Kidney epithelial cell (primary cell): ENCODE measurements around the gene PRUNE2. TPM values are rescaled to one million over a fixed set of nuclear protein-coding genes. Genes with fewer than 3 reads are reported as not detected.

ENCODE experiments used
- DNase-seq: peaks from one replicate; pipeline ENCODE4 v3.0.0-alpha.2; 2010; ENCODE audit warnings: low read depth
- H3K27me3 ChIP-seq: 2 replicates; pipeline ENCODE4 v1.6.0; 2011; ENCODE audit warnings: low read length; ENCODE audit not compliant: control insufficient read depth, insufficient read depth
- H3K36me3 ChIP-seq: 2 replicates; pipeline ENCODE4 v1.5.1; 2011; ENCODE audit warnings: low read length; ENCODE audit not compliant: control insufficient read depth, insufficient read depth
- H3K4me3 ChIP-seq: 2 replicates; pipeline ENCODE4 v1.5.1; 2011; ENCODE audit warnings: low read depth, mild to moderate bottlenecking, control low read depth, low read length
- CTCF ChIP-seq: IDR thresholded peaks from 2 replicates; pipeline ENCODE4 v1.5.1; 2011; ENCODE audit warnings: mild to moderate bottlenecking, moderate library complexity, low read length, control low read depth, inconsistent platforms; ENCODE audit not compliant: insufficient read depth, poor library complexity, severe bottlenecking
- total RNA-seq: library from RNA; depleted of rRNA; stranded (reverse); fragments of >200 nt; gene quantifications from 2 replicates; pipeline ENCODE4 v1.2.3, GENCODE V29; 2015

PRUNE2 gene
- total RNA-seq, 1 donor from 2014 or later, result 1.0 TPM

GRCh38 chr9:76897804-76898525 lies 7.9 kb downstream of the PRUNE2 start:
- H3K36me3 ChIP-seq, result no peaks in the 10 kb centered on the region
- TF ChIP-seq CTCF, result no peak
- H3K4me3 ChIP-seq, result no peak overlapping the region
- peaks cover 13% of the 10 kb centered on the region for H3K27me3 ChIP-seq
- DNase-seq, result no peak

- TF ChIP-seq CTCF, result no peak
- Histone ChIP-seq H3K27me3 (peaks cover 3% of the 10 kb centered on the region), H3K4me3 (no peak overlapping the region), H3K36me3 (no peaks in the 10 kb centered on the region)
- DNase-seq, result no peak
Observed at GRCh38 chr9:76896035-76896434, 9.9 kb downstream of the PRUNE2 start.

- Histone ChIP-seq H3K36me3 (no peaks in the 10 kb centered on the region), H3K4me3 (no peak overlapping the region), H3K27me3 (peaks cover 2% of the 10 kb centered on the region)
- TF ChIP-seq CTCF, result no peak
- no peak for DNase-seq
Observed at GRCh38 chr9:76895186-76895585, 10.7 kb downstream of the PRUNE2 start.

- H3K36me3 ChIP-seq, result no peaks in the 10 kb centered on the region
- H3K4me3 ChIP-seq, result no peak overlapping the region
- peaks cover 2% of the 10 kb centered on the region for H3K27me3 ChIP-seq
- TF ChIP-seq CTCF, result no peak
- DNase-seq, result no peak
Observed at GRCh38 chr9:76894198-76894597, 11.7 kb downstream of the PRUNE2 start.

GRCh38 chr9:76893395-76893932 lies 12.4 kb downstream of the PRUNE2 start:
- DNase-seq, result no peak
- Histone ChIP-seq H3K27me3 (no peaks in the 10 kb centered on the region), H3K36me3 (no peaks in the 10 kb centered on the region), H3K4me3 (no peak overlapping the region)
- no peak for TF ChIP-seq CTCF

GRCh38 chr9:76891874-76892273 lies 14.0 kb downstream of the PRUNE2 start:
- Histone ChIP-seq H3K27me3 (no peaks in the 10 kb centered on the region), H3K4me3 (no peak overlapping the region), H3K36me3 (no peaks in the 10 kb centered on the region)
- no peak for TF ChIP-seq CTCF
- no peak for DNase-seq
